ENCODE measurements around the gene DMAC2. TPM values are rescaled to one million over a fixed set of nuclear protein-coding genes. Genes with fewer than 3 reads are reported as not detected.
A peak's percentile ranks its signal among the peaks of the same experiment; 100 is the strongest.
"Not testable (repeated sequence)": the region's sequence is repeated elsewhere in the genome, so short reads cannot be mapped to it uniquely, and the experiment has no call there.

DMAC2 gene
- 10 to 100 TPM; 34.8 to 49.8 (median 35.7) TPM for total RNA-seq

- intact Hi-C loops (cut with DNase I; ENCODE audit: low total_unique reads), result no loop called here
- WGBS, 2 donors, result 0% methylated on average over 40 of the region's 40 CpGs
- H3K4me3 ChIP-seq (ENCODE audit: low read depth, poor library complexity, severe bottlenecking), result peak within 1 kb of the TSS; percentile 86
- peak; percentile 98 to 99 for DNase-seq (ENCODE audit: low spot score in 2 of 2)
- TF ChIP-seq CTCF (IDR thresholded peaks at IDR 0.05) (no peak), POLR2A (IDR thresholded peaks at IDR 0.05) (no peak)
These were observed at the start of gene DMAC2 for GRCh38 chr19:41439441-41440222. DMAC2 (minus strand) TSS chr19:41439912; CDS start chr19:41439899, 13 bp downstream.

- H3K4me3 ChIP-seq (ENCODE audit: low read depth, poor library complexity, severe bottlenecking); intact Hi-C loops (cut with DNase I; ENCODE audit: low total_unique reads); DNase-seq (ENCODE audit: low spot score in 2 of 2): not testable (repeated sequence)
- 77 to 91% methylated on average over 4 of the region's 4 CpGs for WGBS, 2 donors
These were observed 47.2 kb upstream of the DMAC2 start for GRCh38 chr19:41486953-41487352.

GRCh38 chr19:41484822-41485221 is 45.1 kb upstream of the DMAC2 start:
- TF ChIP-seq CTCF (IDR thresholded peaks at IDR 0.05) (no peak), POLR2A (IDR thresholded peaks at IDR 0.05) (no peak)
- no peak for DNase-seq (ENCODE audit: low spot score in 2 of 2)
- no peak overlapping the region for H3K4me3 ChIP-seq (ENCODE audit: low read depth, poor library complexity, severe bottlenecking)
- 79 to 83% methylated on average over 4 of the region's 4 CpGs for WGBS, 2 donors
- intact Hi-C loops (cut with DNase I; ENCODE audit: low total_unique reads), result no loop called here

- no peak overlapping the region for H3K4me3 ChIP-seq (ENCODE audit: low read depth, poor library complexity, severe bottlenecking)
- DNase-seq (ENCODE audit: low spot score in 2 of 2), result no peak
- 80% methylated on average over 12 of the region's 12 CpGs for WGBS, 2 donors
- intact Hi-C loops (cut with DNase I; ENCODE audit: low total_unique reads), result no loop called here
- TF ChIP-seq POLR2A (IDR thresholded peaks at IDR 0.05) (no peak), CTCF (IDR thresholded peaks at IDR 0.05) (no peak)
These were observed 40.6 kb upstream of the DMAC2 start for GRCh38 chr19:41480336-41480735.

- intact Hi-C loops (cut with DNase I; ENCODE audit: low total_unique reads), result no loop called here
- TF ChIP-seq POLR2A (IDR thresholded peaks at IDR 0.05) (no peak), CTCF (IDR thresholded peaks at IDR 0.05) (no peak)
- H3K4me3 ChIP-seq (ENCODE audit: low read depth, poor library complexity, severe bottlenecking), result no peak overlapping the region
- WGBS, 2 donors, result 54 to 62% methylated on average over 8 of the region's 8 CpGs
- no peak for DNase-seq (ENCODE audit: low spot score in 2 of 2)
These were observed 40.1 kb upstream of the DMAC2 start for GRCh38 chr19:41479757-41480191.

- 63 to 64% methylated on average over 15 of the region's 15 CpGs for WGBS, 2 donors
- intact Hi-C loops (cut with DNase I; ENCODE audit: low total_unique reads), result no loop called here
- no peak for DNase-seq (ENCODE audit: low spot score in 2 of 2)
- TF ChIP-seq CTCF (IDR thresholded peaks at IDR 0.05) (no peak), POLR2A (IDR thresholded peaks at IDR 0.05) (no peak)
- no peak overlapping the region for H3K4me3 ChIP-seq (ENCODE audit: low read depth, poor library complexity, severe bottlenecking)
These were observed 39.4 kb upstream of the DMAC2 start for GRCh38 chr19:41478875-41479756.

All from lower leg skin (tissue), 4 donors.